22Rv1 (cell line): ENCODE results near the gene TMEM181.
"Not testable (repeated sequence)": the region's sequence is repeated elsewhere in the genome, so short reads cannot be mapped to it uniquely, and the experiment has no call there.

Source experiments
- H3K27ac ChIP-seq: fragments of 450-650 bp; 2 replicates; pipeline ENCODE4 v1.5.1; 2017
- ZFX ChIP-seq: fragments of 450-650 bp; IDR thresholded peaks from 2 replicates; pipeline ENCODE4 v1.6.1; 2017; ENCODE audit warnings: antibody characterized with exemption, borderline replicate concordance
- TF ChIP-seq, protein P1 (sequence below): fragments of 450-650 bp; IDR thresholded peaks from 2 replicates; pipeline ENCODE4 v1.5.1; 2017; ENCODE audit warnings: mild to moderate bottlenecking

The TMEM181 gene

DNA sequence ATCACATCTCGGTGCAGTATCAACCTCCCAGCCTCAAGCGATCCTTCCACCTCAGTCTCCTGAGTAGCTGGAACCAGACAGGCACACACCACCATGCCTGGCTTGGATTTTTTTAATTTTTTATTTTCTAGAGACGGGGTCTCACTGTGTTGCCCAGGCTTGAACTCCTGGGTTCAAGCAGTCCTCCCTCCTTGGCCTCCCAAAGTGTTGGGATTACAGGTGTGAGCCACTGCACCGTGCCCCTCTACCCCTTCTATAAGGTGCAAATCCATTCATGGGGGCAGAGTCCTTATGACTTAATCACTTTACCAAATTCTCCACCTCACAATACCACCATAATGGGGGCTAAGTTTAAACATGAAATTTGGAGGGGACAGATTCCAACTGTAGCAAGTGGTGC is 37.7 kb downstream of the TMEM181 start:
- no peak overlapping the region for H3K27ac ChIP-seq
- TF ChIP-seq, protein P1, sequence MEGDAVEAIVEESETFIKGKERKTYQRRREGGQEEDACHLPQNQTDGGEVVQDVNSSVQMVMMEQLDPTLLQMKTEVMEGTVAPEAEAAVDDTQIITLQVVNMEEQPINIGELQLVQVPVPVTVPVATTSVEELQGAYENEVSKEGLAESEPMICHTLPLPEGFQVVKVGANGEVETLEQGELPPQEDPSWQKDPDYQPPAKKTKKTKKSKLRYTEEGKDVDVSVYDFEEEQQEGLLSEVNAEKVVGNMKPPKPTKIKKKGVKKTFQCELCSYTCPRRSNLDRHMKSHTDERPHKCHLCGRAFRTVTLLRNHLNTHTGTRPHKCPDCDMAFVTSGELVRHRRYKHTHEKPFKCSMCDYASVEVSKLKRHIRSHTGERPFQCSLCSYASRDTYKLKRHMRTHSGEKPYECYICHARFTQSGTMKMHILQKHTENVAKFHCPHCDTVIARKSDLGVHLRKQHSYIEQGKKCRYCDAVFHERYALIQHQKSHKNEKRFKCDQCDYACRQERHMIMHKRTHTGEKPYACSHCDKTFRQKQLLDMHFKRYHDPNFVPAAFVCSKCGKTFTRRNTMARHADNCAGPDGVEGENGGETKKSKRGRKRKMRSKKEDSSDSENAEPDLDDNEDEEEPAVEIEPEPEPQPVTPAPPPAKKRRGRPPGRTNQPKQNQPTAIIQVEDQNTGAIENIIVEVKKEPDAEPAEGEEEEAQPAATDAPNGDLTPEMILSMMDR = no peak
- TF ChIP-seq ZFX = no peak

DNA sequence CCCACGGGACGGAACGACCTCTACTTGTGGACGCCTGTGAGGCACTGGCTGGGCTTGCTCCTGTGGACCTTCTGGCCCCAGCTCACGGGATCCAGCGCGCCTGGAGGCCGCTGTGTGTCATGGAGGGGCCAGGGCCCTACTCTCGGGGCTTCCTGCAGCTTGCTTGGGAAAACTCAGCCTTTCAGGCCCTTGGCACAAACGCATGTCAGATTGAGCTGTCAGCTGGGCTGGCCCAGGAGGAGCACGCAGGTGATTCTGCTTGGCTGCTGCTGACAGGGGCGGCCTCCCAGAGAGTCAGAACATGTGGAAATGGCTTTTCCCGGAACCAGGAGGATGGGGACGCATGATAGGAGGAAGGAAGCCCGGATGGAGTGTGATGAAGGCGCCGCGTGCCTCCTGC is 39.7 kb downstream of the TMEM181 start:
- H3K27ac ChIP-seq = no peak overlapping the region
- TF ChIP-seq, protein P1 = no peak
- TF ChIP-seq ZFX = no peak

DNA sequence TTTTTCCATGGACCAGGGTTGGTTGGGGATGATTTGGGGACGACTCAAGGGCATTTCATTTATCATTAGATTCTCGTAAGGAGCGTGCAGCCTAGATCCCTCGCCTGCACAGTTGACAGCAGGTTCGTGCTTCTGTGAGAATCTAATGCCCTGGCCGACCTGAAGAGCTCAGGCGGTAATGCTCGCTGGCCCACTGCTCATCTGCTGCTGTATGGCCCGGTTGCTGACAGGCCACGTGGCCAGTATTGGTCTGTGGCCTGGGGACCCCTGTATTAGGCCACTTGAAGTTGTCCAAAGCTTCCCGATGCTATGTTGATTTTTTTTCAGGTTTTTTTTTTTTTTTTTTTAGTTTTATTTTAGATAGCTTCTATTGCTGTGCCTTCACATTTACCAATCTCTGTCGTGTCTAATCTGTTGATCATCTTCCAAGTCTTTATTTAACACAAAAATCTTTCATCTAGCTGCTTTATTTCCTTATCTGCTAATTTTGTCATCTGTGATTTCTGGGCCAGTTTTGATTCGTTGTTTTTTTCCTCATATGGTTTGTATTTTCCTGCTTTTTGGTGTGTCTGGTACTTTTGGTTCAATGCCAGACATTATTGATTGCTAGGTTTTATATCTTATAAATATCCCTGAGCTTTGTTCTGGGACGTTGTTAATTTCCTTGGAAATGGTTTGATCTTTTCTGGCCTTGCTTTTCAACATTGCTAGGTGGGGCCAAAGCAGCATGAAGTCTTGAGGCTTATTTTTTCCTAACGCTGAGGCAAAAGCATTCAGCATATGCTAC is 43.6 kb downstream of the TMEM181 start:
- no peak overlapping the region for H3K27ac ChIP-seq
- no peak for TF ChIP-seq ZFX
- TF ChIP-seq, protein P1 = no peak

DNA sequence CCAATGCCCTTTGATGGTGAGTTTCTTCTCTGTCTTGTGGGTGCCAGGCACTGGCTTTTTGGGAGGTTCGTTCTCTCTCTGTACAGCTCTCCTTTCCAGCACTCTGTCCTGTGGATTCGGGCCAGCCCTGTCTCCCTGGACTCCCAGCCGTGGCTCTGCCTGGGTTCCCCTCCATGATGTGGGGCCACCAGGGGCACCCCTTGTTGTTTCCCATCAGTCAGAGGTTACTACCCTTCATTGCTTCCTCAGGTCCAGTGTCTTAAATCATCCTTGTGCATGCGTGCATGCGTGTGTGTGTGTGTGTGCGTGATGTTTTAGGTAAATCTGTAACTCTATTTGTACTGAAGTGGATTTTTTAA is 44.1 kb downstream of the TMEM181 start:
- no peak overlapping the region for H3K27ac ChIP-seq
- no peak for TF ChIP-seq ZFX
- TF ChIP-seq, protein P1 = no peak

DNA sequence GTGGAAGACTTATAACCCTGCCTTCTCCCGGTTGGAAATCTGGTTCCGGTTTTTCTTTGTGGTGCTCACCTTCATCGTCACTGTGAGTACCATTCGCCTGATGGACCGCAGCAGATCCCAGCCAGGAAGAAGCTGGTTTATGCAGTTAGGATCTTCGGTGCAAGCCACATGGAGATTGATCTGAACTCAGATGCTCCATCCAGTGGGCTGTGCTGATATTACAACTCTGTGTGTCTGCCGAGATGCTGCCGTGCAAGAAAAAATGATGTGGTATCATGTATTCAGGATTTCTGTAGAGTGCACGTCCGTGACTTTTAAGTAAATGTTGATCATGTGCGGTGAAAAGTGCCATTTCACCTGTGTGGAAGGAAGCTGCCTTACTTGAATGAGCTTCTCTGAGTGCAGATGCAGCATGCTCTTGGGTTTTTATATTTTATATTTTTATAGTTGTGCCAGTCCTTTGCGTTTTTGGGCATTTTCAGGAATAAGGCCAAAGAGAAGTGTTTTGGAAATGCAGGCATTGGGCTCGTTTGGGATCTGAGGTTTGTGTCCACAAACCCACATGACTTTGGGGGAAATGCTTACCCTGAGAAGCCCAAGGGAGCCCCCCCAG is 45.5 kb downstream of the TMEM181 start:
- H3K27ac ChIP-seq = no peak overlapping the region
- no peak for TF ChIP-seq ZFX
- TF ChIP-seq, protein P1 = peak; percentile 80

DNA sequence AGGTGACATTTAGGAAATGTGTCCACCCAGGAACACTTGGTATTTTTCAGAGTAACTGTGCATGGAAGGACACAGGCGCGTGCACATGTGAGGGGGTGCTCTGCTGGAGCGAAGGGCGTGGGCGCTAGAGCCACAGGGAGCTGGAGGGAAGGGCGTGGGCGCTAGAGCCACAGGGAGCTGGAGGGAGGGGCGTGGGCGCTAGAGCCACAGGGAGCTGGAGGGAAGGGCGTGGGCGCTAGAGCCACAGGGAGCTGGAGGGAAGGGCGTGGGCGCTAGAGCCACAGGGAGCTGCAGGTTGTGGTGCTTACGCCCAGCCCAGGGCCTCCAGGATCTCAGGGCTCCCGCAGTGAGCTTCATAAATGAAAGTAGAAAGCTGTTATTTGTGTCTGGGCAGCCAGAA is 46.1 kb downstream of the TMEM181 start:
- H3K27ac ChIP-seq = not testable (repeated sequence)

DNA sequence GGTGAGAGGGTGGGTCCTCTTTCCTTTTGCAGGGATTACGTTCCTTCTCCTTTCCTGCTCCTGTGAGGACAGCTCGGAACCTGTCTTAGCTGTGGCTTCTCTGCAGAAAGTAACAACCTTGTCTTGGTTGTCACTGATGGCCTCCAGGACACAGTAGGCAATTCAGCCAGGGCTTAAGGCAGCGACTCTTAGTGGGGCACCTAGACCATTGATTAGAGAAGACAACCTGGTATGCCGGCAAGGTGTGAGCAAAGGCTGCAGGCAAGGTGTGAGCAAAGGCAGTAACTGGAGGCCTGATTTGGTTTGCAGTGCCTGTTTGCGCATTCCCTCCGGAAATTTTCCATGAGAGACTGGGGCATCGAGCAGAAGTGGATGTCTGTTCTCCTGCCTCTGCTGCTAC is 47.0 kb downstream of the TMEM181 start:
- TF ChIP-seq, protein P1 = no peak
- TF ChIP-seq ZFX = no peak
- no peak overlapping the region for H3K27ac ChIP-seq
